ENCODE data around the gene TOM1L1. TPM values are rescaled to one million over a fixed set of nuclear protein-coding genes. Genes with fewer than 3 reads are reported as not detected.

Gene TOM1L1
- total RNA-seq, 4 donors from 2014 or later, result 28.4 to 41.6 (median 30.0) TPM

DNA sequence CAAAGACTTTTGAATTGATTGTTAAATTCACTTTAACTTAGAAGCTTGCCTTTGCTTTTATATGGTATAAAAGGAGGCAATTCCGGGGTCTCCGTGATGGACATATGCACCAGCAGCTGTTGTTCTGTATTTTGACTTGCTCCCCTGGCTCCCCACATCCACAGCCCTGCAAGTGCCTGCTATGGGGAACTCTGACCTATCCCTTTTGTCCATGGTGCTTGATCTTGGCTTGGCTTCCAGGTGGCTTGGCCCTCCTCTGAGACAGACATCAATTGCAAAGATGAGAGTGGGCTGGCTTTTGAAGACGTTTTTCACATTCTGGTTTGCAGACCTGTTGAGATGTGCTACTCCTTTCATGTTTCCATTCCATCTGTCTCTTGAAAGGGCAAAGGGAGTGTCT, 26.9 kb downstream of the TOM1L1 start:
- Histone ChIP-seq H3K27ac (no peak overlapping the region), H3K9me3 (no peaks in the 10 kb centered on the region), H3K27me3 (no peaks in the 10 kb centered on the region), H3K36me3 (peaks cover 0 to 56% of the 10 kb centered on the region in 2 donors), H3K4me1 (no peaks in the 10 kb centered on the region), H3K4me3 (no peak overlapping the region)
- 73 to 79% methylated on average over 3 of the region's 3 CpGs for WGBS, 2 donors (ENCODE audit: low coverage in 1 of 2)
- ATAC-seq, result no peak
- TF ChIP-seq, protein P1, sequence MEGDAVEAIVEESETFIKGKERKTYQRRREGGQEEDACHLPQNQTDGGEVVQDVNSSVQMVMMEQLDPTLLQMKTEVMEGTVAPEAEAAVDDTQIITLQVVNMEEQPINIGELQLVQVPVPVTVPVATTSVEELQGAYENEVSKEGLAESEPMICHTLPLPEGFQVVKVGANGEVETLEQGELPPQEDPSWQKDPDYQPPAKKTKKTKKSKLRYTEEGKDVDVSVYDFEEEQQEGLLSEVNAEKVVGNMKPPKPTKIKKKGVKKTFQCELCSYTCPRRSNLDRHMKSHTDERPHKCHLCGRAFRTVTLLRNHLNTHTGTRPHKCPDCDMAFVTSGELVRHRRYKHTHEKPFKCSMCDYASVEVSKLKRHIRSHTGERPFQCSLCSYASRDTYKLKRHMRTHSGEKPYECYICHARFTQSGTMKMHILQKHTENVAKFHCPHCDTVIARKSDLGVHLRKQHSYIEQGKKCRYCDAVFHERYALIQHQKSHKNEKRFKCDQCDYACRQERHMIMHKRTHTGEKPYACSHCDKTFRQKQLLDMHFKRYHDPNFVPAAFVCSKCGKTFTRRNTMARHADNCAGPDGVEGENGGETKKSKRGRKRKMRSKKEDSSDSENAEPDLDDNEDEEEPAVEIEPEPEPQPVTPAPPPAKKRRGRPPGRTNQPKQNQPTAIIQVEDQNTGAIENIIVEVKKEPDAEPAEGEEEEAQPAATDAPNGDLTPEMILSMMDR (IDR thresholded peaks at IDR 0.05), result no peak
- no peak for TF ChIP-seq POLR2AphosphoS5 (IDR thresholded peaks at IDR 0.05)
- TF ChIP-seq POLR2A (IDR thresholded peaks at IDR 0.05), result no peak
- no peak for TF ChIP-seq EP300 (IDR thresholded peaks at IDR 0.05)

DNA sequence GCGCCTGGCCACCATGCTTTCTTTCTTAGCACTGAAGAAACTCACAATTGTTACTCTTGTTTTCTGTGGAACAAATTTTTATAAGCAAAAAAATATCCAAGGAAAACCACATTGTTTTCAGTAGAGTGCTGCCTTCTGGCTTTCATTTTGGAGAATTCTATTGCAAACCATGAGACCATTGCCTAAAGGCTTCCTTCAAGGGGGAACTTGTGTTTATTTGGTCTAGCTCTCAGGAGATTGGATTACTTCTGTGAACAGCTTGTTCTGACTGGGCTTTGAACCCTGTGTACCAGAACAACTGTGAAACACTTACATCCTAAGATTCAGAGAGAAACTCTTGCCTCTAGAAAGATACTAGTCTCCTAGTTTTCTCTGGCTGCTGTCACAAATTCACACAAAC, 32.1 kb downstream of the TOM1L1 start:
- Histone ChIP-seq H3K9me3 (no peaks in the 10 kb centered on the region), H3K27me3 (no peaks in the 10 kb centered on the region), H3K4me1 (no peaks in the 10 kb centered on the region), H3K4me3 (no peak overlapping the region), H3K27ac (no peak overlapping the region), H3K36me3 (peaks cover 0 to 85% of the 10 kb centered on the region in 2 donors)
- no peak for TF ChIP-seq POLR2AphosphoS5 (IDR thresholded peaks at IDR 0.05)
- no peak for TF ChIP-seq EP300 (IDR thresholded peaks at IDR 0.05)
- TF ChIP-seq, protein P1 (IDR thresholded peaks at IDR 0.05), result no peak
- no peak for TF ChIP-seq POLR2A (IDR thresholded peaks at IDR 0.05)
- 100% methylated on average over 1 of the region's 1 CpG; no CpG with 5 or more reads in 1 of the 2 donors for WGBS, 2 donors (ENCODE audit: low coverage in 1 of 2)
- ATAC-seq, result no peak

DNA sequence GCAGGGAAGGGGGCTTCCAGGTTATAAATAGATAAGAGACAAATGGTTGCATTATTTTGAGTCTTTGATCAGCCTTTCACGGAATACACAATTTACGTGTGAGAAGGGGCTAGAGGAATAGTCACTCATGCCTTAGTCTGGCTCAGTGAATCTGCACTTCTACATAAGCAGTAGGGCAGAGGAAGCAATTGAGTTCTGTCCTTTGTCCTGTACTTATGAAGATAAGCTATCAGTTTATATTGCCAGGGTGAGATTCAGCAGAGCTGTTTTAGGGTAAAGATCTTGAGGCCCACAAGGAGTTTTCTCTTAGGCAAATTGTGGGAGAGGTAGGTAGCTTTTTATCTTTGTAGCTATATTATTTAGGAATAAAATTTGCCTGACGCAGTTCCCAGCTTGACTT, 33.3 kb downstream of the TOM1L1 start:
- WGBS, 2 donors (ENCODE audit: low coverage in 1 of 2), result 66 to 89% methylated on average over 3 of the region's 3 CpGs
- Histone ChIP-seq H3K4me1 (no peaks in the 10 kb centered on the region), H3K27ac (no peak overlapping the region), H3K4me3 (no peak overlapping the region), H3K27me3 (no peaks in the 10 kb centered on the region), H3K9me3 (no peaks in the 10 kb centered on the region), H3K36me3 (peaks cover 0 to 85% of the 10 kb centered on the region in 2 donors)
- no peak for ATAC-seq
- TF ChIP-seq POLR2AphosphoS5 (IDR thresholded peaks at IDR 0.05), result no peak
- no peak for TF ChIP-seq EP300 (IDR thresholded peaks at IDR 0.05)
- TF ChIP-seq, protein P1 (IDR thresholded peaks at IDR 0.05), result no peak

DNA sequence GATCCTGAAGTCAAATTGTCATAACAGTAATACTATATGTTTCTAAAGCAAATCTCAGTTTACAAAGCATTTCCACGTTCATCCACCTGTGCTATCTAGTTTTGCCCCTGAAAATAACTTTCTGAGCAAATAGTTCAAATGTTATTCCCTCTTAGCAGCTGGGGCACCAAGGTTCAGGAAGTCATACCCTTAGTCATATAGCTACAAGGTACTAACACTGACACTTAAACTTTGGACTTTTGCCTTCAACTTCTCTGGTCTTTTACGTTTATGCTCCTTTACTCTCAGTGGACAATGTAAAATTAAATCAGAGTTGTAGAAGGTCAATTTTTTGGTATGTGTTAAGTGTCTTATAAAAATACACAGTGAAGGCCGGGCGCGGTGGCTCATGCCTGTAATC, 34.8 kb downstream of the TOM1L1 start:
- ATAC-seq, result no peak
- WGBS, 2 donors (ENCODE audit: low coverage in 1 of 2), result 87 to 94% methylated on average over 5 of the region's 5 CpGs
- H3K36me3 ChIP-seq, result peaks cover 0 to 88% of the 10 kb centered on the region in 2 donors
- no peak overlapping the region for H3K4me3 ChIP-seq
- no peak for TF ChIP-seq POLR2A (IDR thresholded peaks at IDR 0.05)
- no peaks in the 10 kb centered on the region for H3K4me1 ChIP-seq
- H3K27ac ChIP-seq, result no peak overlapping the region
- no peaks in the 10 kb centered on the region for H3K9me3 ChIP-seq
- no peaks in the 10 kb centered on the region for H3K27me3 ChIP-seq

DNA sequence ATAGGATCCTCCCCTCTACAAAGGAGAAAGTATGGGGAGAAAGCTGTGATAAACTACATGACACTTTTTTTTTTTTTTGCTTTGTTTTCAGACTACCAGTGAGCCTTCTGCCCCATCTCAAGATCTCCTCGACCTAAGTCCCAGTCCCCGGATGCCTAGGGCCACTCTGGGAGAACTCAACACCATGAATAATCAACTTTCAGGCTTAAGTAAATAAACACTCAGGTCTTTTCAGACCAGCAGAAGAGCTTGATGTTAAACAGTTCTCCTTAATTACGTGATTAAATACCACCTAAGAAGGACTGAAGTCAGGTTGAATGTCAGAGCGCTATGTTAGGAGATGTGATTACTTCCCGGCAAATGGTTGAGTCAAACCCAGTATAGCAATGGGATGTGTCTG, 36.4 kb downstream of the TOM1L1 start:
- no peak overlapping the region for H3K4me3 ChIP-seq
- H3K9me3 ChIP-seq, result no peaks in the 10 kb centered on the region
- TF ChIP-seq POLR2A (IDR thresholded peaks at IDR 0.05) (no peak), EP300 (IDR thresholded peaks at IDR 0.05) (no peak), POLR2AphosphoS5 (IDR thresholded peaks at IDR 0.05) (no peak)
- TF ChIP-seq, protein P1 (IDR thresholded peaks at IDR 0.05), result no peak
- ATAC-seq, result no peak
- no peaks in the 10 kb centered on the region for H3K4me1 ChIP-seq
- H3K27ac ChIP-seq, result no peak overlapping the region
- WGBS, 2 donors (ENCODE audit: low coverage in 1 of 2), result 51 to 56% methylated on average over 4 of the region's 5 CpGs
- H3K36me3 ChIP-seq, result peaks cover 0 to 72% of the 10 kb centered on the region in 2 donors
- H3K27me3 ChIP-seq, result no peaks in the 10 kb centered on the region

All from gastroesophageal sphincter (tissue), 4 donors.